ENCODE measurements around the gene SCO2.
"Not testable (repeated sequence)": the region's sequence is repeated elsewhere in the genome, so short reads cannot be mapped to it uniquely, and the experiment has no call there.

The SCO2 gene

DNA sequence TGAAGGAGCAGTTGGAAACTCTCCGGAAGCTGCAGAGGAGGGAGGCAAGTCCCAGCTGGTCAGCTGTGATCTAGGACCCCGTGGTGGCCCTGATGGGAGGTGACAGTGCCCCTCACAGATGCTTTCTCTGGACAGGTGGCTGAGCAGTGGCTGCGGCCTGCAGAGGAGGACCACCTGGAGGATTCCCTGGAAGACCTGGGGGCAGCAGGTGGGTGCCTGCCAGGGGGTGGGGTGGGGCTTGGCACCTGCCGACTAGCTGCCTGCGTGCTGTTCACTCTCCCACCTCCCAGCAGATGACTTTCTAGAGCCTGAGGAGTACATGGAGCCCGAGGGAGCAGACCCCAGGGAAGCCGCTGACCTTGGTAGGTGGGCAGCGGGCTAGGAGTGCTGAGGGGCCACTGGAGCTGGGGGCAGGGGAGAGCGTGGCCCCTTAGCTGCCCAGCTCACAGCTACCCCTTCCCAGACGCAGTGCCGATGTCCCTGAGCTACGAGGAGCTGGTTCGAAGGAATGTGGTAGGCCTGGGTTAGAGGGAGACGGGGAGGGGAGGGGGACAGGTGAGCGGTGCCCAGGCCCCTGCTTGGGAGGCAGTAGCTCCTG, 3.1 kb downstream of the SCO2 start:
- in situ Hi-C loops (cut with HindIII; ENCODE audit: low sequenced_read_pairs), result no loop called here

DNA sequence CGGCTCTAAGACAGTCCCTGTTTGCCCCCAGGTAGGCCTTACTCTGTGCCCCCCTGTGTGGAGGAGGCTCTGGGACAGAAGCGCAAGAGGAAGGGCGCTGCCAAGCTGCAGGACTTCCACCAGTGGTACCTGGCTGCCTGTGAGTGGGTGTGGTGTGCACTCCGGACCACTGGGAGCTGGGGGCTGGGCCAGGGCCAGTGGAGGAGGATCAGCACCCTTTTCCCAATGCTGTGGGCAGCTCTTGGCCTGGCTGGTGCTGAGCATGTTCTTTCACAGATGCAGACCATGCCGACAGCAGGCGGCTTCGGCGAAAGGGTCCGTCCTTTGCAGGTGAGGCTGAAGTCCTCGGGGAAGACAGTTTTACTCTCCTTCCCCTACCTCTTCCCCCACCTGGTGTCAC, 3.7 kb downstream of the SCO2 start:
- in situ Hi-C loops (cut with HindIII; ENCODE audit: low sequenced_read_pairs), result no loop called here

DNA sequence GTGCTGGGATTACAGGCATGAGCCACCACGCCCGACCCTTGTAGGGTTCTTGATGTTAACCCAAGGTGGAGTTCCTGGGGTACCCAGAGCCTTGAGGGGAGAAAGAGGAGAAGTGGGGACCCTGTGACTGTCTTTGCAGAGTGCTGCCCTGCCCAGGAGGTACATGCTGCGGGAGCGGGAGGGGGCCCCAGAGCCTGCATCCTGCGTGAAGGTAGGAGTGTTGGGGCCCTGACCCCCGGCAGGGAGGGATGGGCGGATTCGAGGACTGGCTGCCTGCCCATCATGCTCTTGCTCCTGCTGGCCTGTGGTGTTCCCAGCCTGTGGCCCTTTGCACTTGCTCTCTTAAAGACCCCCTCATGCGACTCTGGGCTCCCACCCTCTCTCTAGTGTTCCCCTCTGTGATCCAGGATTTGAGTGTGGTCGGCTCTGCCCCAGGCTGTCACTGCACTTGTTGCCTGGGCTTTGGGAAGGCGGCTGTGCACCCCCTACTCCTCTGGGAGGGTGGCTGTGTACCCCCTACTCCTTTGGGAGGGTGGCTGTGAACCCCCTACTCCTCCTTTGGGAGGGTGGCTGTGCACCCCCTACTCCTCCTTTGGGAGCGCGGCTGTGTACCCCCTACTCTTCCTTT, 4.5 kb downstream of the SCO2 start:
- in situ Hi-C loops (cut with HindIII; ENCODE audit: low sequenced_read_pairs), result no loop called here

DNA sequence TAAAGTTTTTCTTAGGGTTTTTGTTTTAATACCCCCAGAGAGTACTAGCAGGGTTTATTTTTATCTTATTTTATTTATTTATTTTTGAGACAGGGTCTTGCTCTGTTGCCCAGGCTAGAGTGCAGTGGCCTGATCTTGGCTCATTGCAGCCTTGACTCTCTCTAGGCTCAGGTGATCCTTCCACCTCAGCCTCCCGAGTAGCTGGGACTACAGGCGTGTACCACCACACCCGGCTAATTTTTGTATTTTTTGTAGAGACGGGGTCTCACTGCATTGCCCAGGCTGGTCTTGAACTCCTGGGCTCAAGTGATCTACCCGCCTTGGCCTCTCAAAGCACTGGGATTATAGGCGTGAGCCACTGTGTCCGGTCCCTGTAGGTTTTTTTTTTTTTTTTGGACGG, 5.2 kb downstream of the SCO2 start:
- in situ Hi-C loops (cut with HindIII; ENCODE audit: low sequenced_read_pairs), result not testable (repeated sequence)

DNA sequence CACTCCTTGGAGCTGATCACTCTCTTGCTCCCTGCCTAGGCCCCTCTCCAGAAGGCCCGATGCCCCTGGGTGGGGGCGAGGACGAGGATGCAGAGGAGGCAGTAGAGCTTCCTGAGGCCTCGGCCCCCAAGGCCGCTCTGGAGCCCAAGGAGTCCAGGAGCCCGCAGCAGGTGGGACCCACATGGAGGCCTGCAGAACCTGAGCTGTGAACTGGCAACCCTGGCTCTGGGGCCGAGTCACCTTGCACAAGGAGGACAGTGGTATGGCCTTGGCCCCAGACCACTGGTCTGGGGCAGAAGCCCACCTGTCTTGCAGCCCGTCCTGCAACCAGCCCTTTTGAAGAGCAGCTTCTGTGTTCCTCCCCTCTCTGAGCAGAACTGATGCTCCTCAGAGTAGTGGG, 6.2 kb downstream of the SCO2 start:
- in situ Hi-C loops (cut with HindIII; ENCODE audit: low sequenced_read_pairs), result no loop called here

DNA sequence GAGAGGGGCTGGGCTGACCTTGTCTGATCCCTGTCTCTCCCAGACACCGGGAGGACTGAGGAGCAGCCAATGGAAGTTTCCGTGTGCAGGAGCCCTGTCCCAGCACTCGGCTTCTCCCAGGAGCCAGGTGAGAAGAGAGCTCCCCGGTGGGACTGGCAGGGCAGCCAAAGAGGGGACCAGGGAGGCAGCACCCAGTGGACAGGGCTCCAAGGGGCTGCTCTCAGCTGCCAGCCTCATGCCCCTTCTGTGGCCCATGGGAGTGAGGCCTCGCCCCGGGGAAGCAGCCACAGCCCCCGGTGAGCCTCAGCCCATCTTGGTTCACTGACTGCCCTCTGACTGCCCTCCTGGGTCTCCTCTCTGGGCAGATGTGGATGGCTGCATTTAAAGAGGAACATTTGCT, 6.8 kb downstream of the SCO2 start:
- in situ Hi-C loops (cut with HindIII; ENCODE audit: low sequenced_read_pairs), result no loop called here

DNA sequence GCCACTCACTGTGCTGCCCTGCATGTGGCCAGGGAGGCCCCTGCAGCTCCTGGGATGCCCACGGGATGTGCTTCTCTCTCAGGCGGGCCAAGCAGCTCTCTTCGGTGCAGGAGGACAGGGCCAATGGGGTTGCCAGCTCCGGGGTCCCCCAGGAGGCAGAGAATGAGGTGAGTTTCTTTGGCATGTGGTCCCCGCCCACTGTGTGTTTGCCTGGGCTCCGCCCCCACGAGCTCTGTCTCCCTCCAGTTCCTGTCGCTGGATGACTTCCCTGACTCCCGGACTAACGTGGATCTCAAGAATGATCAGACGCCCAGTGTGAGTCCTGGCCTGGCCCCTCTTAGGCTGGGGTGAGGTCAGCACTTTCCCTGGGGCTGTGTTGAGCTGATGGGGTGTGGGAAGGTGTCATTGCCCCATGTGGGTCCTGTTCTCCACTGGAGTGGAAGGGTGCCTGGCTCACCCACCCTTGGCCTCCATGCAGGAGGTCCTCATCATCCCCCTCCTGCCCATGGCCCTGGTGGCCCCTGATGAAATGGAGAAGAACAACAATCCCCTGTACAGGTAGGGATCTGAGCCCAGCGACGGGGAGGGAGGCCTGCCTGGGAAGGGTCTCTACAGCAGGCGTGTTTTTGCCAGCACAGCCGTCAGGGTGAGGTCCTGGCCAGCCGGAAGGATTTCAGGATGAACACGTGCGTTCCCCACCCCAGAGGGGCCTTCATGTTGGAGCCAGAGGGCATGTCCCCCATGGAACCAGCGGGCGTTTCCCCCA, 7.7 kb downstream of the SCO2 start:
- in situ Hi-C loops (cut with HindIII; ENCODE audit: low sequenced_read_pairs), result no loop called here

DNA sequence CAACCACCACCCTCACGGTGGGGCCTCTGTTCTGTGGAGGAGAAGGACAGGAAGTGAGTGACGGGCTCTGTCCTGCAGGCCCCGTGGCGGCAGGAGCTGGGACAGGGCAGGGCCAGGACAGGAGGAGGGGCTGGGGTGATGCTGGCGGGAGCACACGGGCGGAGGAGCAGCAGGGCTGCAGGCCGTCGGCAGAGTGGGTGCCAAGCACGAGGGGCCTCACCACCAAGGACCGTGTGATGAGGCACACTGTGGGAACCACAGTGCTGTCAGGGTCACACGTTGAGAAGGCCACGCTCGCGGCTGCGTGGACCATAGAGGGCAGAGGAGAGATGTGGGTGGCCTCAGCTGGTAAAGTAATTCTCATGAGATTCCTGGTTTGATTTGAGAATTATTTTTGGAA, 8.5 kb downstream of the SCO2 start:
- in situ Hi-C loops (cut with HindIII; ENCODE audit: low sequenced_read_pairs), result no loop called here

DNA sequence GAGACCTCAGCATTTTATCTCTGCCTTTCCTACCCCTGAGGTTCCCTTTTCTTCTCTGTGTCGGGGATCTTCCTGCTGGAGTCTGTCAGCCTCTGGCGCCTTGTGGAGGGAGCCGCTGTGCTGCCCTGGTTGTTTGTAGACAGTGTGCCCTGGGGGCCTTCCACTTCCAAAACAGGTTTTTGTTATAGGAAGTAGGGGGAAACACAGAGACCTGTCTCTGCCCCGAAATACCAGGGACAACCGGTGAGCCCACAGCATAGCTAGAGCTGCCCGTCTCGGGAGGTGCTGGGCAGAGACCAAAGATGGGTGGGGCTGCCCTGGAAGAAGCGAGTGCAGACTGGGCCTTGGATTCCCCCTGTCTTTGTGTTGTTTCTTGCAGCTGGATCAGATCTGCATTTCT, 9.3 kb downstream of the SCO2 start:
- in situ Hi-C loops (cut with HindIII; ENCODE audit: low sequenced_read_pairs), result no loop called here

DNA sequence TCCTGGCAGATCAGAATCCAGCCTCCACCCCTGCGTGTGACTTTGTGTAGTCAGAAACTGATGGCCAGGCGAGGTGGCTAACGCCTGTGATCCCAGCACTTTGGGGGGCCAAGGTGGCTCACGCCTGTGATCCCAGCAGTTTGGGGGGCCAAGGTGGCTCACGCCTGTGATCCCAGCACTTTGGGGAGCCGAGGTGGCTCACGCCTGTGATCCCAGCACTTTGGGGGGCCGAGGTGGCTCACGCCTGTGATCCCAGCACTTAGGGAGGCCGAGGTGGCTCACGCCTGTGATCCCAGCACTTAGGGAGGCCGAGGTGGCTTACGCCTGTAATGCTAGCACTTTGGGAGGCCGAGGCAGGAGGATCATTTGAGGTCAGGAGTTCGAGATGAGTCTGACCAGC, 12.2 kb downstream of the SCO2 start:
- in situ Hi-C loops (cut with HindIII; ENCODE audit: low sequenced_read_pairs), result no loop called here

DNA sequence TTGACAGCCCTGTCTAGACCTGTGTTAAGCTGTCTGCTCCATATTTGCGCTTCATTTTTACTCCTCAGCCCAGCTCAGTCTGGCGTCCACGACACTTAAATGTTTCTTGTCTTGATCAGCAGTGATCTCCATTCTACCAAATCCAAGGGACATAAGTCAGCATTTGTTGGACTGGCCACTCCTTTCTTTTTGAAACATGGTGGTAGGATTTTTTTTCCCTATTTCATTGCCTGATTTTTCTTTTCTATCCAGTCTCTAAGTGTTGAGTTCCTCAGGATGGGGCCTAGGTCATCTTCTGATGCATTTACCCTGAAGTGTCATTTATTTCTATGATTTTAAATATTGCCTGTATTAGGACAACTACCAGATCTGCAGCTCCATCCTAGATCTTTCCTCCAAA, 16.5 kb downstream of the SCO2 start:
- in situ Hi-C loops (cut with HindIII; ENCODE audit: low sequenced_read_pairs), result no loop called here

DNA sequence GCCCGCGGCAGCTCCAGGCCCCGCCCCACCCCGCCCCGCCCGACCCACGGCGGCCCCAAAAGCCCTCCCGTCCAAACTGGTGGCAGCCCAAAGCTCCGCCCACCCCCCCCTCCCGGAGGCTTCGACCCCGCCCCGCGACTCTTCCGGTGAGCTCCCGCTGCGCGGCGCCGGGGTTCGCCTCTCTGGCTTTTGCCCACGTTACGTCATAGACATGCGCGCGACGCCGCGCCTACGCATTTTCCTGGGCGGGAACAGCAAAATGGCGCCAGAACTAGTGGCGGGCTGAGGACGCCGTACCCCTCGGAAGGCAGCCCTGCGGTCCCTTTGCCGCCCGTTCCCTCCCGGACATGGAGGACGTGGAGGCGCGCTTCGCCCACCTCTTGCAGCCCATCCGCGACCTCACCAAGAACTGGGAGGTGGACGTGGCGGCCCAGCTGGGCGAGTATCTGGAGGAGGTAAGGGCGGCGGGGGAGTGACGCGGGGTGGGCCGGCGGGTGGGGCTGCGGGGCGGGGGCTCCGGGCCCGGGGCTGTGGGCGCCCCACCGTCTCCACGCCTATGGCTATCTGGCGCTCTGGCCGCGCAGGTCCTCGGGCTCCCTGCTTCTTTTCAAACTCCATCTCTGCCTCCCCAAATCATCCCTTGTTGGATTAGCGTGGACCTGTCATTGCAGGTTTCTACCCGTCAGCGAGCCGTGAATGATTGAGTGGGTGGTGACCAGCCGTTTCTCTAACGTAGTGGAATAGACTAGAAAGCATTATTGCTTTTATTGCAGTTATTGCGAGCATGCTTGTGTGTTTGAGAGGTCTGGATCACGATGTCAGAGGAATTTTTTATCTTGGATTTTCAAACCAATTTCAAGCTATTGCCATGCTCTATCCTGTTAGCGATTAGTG, 17.2 kb downstream of the SCO2 start, which contains the start of gene NCAPH2:
Gene NCAPH2, plus strand, starts transcription at position 234 of the 894 bp plus-strand sequence. Its CDS starts 114 bp downstream, at position 348.
- in situ Hi-C loops (cut with HindIII; ENCODE audit: low sequenced_read_pairs), result no loop called here

DNA sequence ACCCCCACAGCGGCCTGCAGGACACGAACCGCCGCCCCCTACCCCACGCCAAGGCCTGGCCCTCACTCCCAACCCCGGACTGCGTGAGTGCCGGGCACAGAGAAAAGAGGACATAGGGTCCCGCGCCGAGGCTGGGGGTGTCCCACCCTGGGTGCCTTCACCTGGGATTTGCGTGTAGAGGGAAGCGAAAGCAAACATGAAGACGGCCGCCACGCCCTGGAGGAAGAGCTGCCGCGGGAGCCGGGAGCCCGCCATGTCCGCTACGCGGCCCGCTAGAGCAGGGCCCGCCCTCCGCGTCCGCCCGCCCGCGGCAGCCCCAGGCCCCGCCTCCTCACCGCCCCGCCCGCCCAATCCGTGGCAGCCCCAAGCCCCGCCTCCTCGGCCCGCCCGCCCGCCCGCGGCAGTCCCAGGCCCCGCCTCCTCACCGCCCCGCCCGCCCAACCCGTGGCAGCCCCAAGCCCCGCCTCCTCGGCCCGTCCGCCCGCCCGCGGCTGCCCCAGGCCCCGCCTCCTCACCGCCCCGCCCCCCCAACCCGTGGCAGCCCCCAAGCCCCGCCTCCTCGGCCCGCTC, 17.9 kb downstream of the SCO2 start, which contains the start of gene LMF2:
Gene LMF2, minus strand, starts transcription at position 282 of the 570 bp plus-strand sequence. Its CDS starts 27 bp downstream, at position 255.
- in situ Hi-C loops (cut with HindIII; ENCODE audit: low sequenced_read_pairs), result no loop called here

DNA sequence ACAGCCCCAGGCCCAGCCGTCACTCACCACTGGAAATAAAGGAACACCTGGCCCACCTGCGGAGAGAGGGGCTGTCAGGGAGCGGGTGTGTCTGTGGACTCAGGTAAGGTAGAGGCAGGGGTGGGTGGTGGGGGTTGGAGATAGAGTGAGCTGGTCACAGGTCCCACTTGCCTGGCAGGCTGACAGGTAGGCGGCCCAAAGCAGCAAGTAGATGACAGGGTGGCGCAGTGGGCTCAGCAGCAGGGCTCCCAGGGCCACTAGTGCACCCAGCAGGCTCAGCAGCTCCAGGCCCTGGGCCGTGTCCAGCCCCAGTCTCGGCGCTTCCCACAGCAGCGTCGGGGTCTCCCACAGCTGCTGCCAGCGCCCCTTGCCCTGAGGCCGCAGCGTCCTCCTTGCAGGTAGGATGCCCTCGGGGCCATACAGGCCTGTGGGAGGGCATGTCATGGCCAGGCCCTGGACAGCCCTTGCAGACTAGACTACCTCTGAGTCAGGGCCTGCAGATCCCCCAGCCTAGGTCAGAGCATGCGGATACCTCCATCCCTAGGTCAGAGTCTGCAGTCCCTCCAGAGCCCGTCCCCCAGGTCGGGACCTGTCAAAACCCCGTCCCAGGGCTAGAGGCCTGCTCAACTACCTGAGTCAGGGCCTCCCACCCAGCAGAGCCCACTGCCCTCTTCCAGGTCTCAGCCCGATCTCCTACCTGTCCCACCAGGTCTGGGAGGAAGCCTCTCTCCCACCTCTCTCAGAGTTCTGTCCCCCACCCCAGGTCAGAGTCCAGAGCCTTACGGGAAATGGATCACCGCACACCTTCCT, 18.6 kb downstream of the SCO2 start:
- in situ Hi-C loops (cut with HindIII; ENCODE audit: low sequenced_read_pairs), result no loop called here

DNA sequence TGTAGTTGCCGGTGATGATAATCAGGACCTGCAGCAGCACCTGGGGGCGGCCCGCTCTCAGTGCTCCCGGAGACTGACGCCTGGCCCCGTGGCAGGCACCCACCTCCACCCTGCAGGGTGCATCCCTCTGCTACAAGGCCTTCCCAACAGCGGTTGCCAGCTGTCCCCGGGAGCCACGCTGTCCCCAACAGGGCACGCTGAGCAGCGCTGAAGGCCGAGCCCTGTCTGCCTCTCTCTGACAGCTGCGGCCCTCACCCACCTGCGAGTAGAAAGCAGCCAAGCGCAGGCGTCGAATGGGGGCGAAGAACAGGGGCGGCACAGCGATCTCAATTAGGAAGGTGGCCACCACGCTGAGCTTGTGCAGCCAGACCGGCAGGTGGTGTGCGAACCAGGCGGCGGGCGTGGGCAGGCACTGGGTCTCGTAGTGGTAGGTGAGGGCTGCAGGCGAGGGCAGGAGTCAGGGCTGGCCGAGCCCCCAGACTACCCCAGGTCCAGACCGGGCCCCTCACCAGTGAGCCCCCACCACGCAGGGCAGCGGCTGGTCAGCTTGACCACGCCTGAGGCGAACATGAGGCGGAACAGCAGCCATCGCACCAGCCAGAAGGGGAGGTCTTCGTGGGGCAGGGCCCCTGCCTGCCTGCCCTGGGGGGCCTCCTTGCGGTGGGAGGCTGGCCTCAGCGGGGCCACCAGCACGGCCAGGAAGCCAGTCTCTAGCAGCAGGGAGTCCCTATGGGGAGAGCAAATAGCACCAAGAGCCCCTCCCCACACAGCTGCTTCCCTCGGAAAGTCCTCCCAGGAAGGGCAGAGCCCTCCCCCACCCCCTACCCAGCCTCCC, 19.4 kb downstream of the SCO2 start:
- in situ Hi-C loops (cut with HindIII; ENCODE audit: low sequenced_read_pairs), result no loop called here

DNA sequence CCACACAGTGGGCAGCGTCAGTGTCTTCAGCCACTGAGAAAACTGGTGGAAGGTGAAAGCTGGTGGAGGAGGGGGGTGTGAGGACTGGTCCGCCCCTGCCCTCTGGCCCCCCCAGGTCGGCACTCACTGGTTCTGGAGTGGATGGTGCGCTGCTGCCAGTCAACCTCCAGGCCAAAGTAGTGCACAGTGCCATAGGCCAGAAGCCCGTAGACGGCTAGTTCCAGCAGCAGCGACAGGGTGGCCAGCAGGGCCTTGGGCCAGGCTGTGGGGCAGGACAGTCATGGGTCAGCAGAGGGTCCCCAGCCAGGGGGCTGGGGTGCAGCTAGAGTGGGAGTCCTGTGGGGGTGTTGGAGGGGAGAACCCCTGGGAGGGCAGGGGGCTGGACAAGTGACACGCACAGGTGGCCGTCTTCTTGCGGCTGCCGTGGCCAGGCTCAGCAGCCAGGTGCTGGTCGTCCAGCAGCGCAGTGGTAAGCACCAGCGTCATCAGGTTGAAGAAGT, 20.1 kb downstream of the SCO2 start:
- in situ Hi-C loops (cut with HindIII; ENCODE audit: low sequenced_read_pairs), result no loop called here

DNA sequence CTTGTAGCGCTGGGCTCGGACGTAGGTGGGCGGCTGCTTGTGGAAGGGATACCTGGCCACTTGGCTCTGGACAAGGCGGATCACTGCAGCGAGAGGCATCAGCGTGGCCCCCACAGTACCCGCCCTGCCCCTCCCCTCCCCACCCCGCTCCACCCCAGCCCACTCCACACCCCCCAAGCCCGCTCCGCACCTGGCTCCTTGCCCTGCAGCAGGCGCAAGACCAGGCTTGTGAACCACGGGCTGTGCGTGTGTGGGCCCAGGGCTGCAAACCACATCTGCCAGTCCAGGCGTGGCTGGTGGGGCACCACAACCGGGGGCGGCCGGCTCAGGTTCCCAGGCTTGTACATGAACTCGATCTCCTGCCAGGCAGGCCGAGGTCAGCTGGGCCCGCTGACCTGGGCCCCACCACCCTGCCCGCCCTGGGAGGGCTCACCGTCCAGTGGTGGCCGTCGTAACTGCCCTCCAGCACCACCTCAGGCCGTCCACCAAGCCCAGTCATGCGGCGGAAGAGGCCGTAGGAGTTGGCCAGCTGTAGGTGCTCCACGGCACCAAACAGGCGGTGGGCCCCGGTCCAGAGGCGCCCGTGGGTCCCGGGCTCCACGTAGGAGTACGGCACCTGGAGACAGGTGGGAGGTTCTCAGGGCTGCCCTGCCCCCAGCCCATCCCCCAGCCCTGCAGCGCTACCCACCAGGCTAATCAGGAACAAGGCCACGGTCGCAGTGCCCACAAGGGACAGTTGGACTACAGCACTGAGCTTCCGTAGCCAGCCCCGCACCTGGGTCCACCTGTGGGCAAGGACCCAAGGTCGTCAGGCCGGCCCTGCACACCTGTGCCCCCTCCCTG, 20.8 kb downstream of the SCO2 start:
- in situ Hi-C loops (cut with HindIII; ENCODE audit: low sequenced_read_pairs), result no loop called here

Measured in endothelial cell of hepatic sinusoid (primary cell).